Daoy (cell line): ENCODE data around the gene OR1S2. TPM values are rescaled to one million over a fixed set of nuclear protein-coding genes. Genes with fewer than 3 reads are reported as not detected.
"Not testable (repeated sequence)": the region's sequence is repeated elsewhere in the genome, so short reads cannot be mapped to it uniquely, and the experiment has no call there.

Source experiments
- DNase-seq: peaks from one replicate; pipeline ENCODE4 v3.0.0-alpha.2; 2015; ENCODE audit warnings: low read depth
- total RNA-seq: library from RNA; depleted of rRNA; stranded (reverse); fragments of >200 nt; shearing (Covaris generic); gene quantifications from 2 replicates; pipeline ENCODE4 v1.2.3, GENCODE V29; 2014; rRNA removed

OR1S2 gene
- total RNA-seq: not detected in 2 replicates

- no peak for DNase-seq
Measured at GRCh38 chr11:58204042-58204441, at the start of gene OR1S2. TSS of gene OR1S2 (minus strand) at chr11:58204142. CDS start at chr11:58204142, 0 bp downstream.

GRCh38 chr11:58243954-58244353 is 40.0 kb upstream of the OR1S2 start:
- no peak for DNase-seq

GRCh38 chr11:58227956-58228615 is 24.1 kb upstream of the OR1S2 start:
- no peak for DNase-seq

- DNase-seq: no peak
Measured at GRCh38 chr11:58222721-58223120, 18.8 kb upstream of the OR1S2 start.

GRCh38 chr11:58216476-58216875 is 12.5 kb upstream of the OR1S2 start:
- no peak for DNase-seq

GRCh38 chr11:58212420-58212819 is 8.5 kb upstream of the OR1S2 start, which contains the start of gene OR1S1:
TSS of gene OR1S1 (plus strand) at chr11:58212720.
- DNase-seq: not testable (repeated sequence)

- no peak for DNase-seq
Measured at GRCh38 chr11:58199271-58199670, 4.7 kb downstream of the OR1S2 start.

- no peak for DNase-seq
Measured at GRCh38 chr11:58195939-58196338, 8.0 kb downstream of the OR1S2 start.

- DNase-seq: no peak
Measured at GRCh38 chr11:58193391-58193790, 10.6 kb downstream of the OR1S2 start.

- DNase-seq: no peak
Measured at GRCh38 chr11:58192229-58192628, 11.7 kb downstream of the OR1S2 start.

- no peak for DNase-seq
Measured at GRCh38 chr11:58188770-58189169, 15.2 kb downstream of the OR1S2 start, which contains the start of gene OR9Q2. TSS of gene OR9Q2 (plus strand) at chr11:58189070. CDS start at chr11:58190491, 1,421 bp downstream.

- no peak for DNase-seq
Measured at GRCh38 chr11:58186938-58187337, 17.0 kb downstream of the OR1S2 start.

GRCh38 chr11:58179648-58180047 is 24.3 kb downstream of the OR1S2 start:
- no peak for DNase-seq

- DNase-seq: no peak
Measured at GRCh38 chr11:58178444-58178843, 25.5 kb downstream of the OR1S2 start.

GRCh38 chr11:58177409-58178054 is 26.4 kb downstream of the OR1S2 start:
- no peak for DNase-seq

GRCh38 chr11:58165504-58166106 is 38.3 kb downstream of the OR1S2 start:
- DNase-seq: no peak

- no peak for DNase-seq
Measured at GRCh38 chr11:58164990-58165389, 39.0 kb downstream of the OR1S2 start.

GRCh38 chr11:58164389-58164788 is 39.6 kb downstream of the OR1S2 start:
- DNase-seq: no peak

Other genes starting within 250 kb of the OR1S2 start
- gene OR9Q1, start 180.3 kb downstream of the OR1S2 start, total RNA-seq: not detected in 2 replicates
- gene OR6Q1, start 173.2 kb downstream of the OR1S2 start, total RNA-seq: not detected in 2 replicates
- gene OR9I1, start 78.6 kb downstream of the OR1S2 start, total RNA-seq: not detected in 2 replicates
- gene OR9Q2, start 15.1 kb downstream of the OR1S2 start, total RNA-seq: not detected in 2 replicates
- not detected in 2 replicates for gene OR1S1, start 8.6 kb upstream of the OR1S2 start, total RNA-seq
- gene OR10Q1, start 24.8 kb upstream of the OR1S2 start, total RNA-seq: not detected in 2 replicates
- gene OR10W1, start 64.1 kb upstream of the OR1S2 start, total RNA-seq: not detected in 2 replicates
- gene OR5B17, start 154.9 kb upstream of the OR1S2 start, total RNA-seq: not detected in 2 replicates
- gene OR5B3, start 202.7 kb upstream of the OR1S2 start, total RNA-seq: not detected in 2 replicates
- gene OR5B2, start 224.0 kb upstream of the OR1S2 start, total RNA-seq: not detected in 2 replicates
- not detected in 2 replicates for gene OR5B12, start 238.1 kb upstream of the OR1S2 start, total RNA-seq